HepG2 (cell line): Measurements from ENCODE around the gene PIP4K2B. TPM values are rescaled to one million over a fixed set of nuclear protein-coding genes. Genes with fewer than 3 reads are reported as not detected.
A peak's percentile ranks its signal among the peaks of the same experiment; 100 is the strongest.

Experiments used
- ASH2L ChIP-seq: fragments of 300-600, 200-600 bp; sonication (generic); IDR thresholded peaks from 2 replicates; pipeline ENCODE4 v1.7.0; 2017; ENCODE audit warnings: low read depth, mild to moderate bottlenecking, moderate library complexity, mixed read lengths, low read length; ENCODE audit not compliant: insufficient read length
- CHD2 ChIP-seq: IDR thresholded peaks from 2 replicates; pipeline ENCODE4 v1.6.1; 2011; ENCODE audit warnings: low read depth, low read length, improper control_type of control experiment
- FOSL1 ChIP-seq: sonication (generic); formaldehyde crosslinking; IDR thresholded peaks from 2 replicates; pipeline ENCODE4 v1.9.0; 2021; ENCODE audit warnings: missing genetic modification reagents, borderline replicate concordance
- KDM2A ChIP-seq: sonication (generic); formaldehyde crosslinking; IDR thresholded peaks from 2 replicates; pipeline ENCODE4 v1.4.0; 2020; ENCODE audit warnings: low read depth, missing genetic modification reagents, borderline replicate concordance
- MED8 ChIP-seq: sonication (generic); formaldehyde crosslinking; IDR thresholded peaks from 2 replicates; pipeline ENCODE4 v1.8.1; 2023; ENCODE audit warnings: mild to moderate bottlenecking, missing genetic modification reagents; ENCODE audit not compliant: insufficient replicate concordance
- PAF1 ChIP-seq: IDR thresholded peaks from 2 replicates; pipeline ENCODE4 v1.6.1; 2016; ENCODE audit warnings: missing genetic modification reagents, missing compliant biosample characterization
- PCBP2 ChIP-seq: fragments of 200-400 bp; formaldehyde crosslinking; optimal IDR thresholded peaks from 2 replicates; pipeline ENCODE3; 2018; ENCODE audit warnings: low read length, low read depth; ENCODE audit not compliant: poor library complexity, severe bottlenecking
- POLR2A ChIP-seq, 2 experiments: IDR thresholded peaks; 2 replicates each; pipeline ENCODE4 v1.6.1; 2011; ENCODE audit warnings: low read depth in 2 of 2, low read length in 2 of 2, mild to moderate bottlenecking in 1 of 2, moderate library complexity in 1 of 2; ENCODE audit not compliant: insufficient read depth in 1 of 2
- RBM39 ChIP-seq: fragments of 200-400 bp; formaldehyde crosslinking; IDR thresholded peaks from one replicate; pipeline ENCODE4 v1.6.1; 2018; ENCODE audit warnings: antibody characterized with exemption, mild to moderate bottlenecking, low read depth, low read length; ENCODE audit not compliant: poor library complexity, severe bottlenecking
- STAG1 ChIP-seq: sonication (generic); formaldehyde crosslinking; IDR thresholded peaks from 2 replicates; pipeline ENCODE4 v1.4.0; 2020; ENCODE audit warnings: missing genetic modification reagents
- ZC3H4 ChIP-seq: sonication (generic); formaldehyde crosslinking; IDR thresholded peaks from 2 replicates; pipeline ENCODE4 v1.4.0; 2020; ENCODE audit warnings: missing genetic modification reagents, borderline replicate concordance
- ZNF160 ChIP-seq: sonication (generic); formaldehyde crosslinking; IDR thresholded peaks from 2 replicates; pipeline ENCODE4 v1.8.0; 2022; ENCODE audit warnings: mild to moderate bottlenecking, inconsistent platforms, missing genetic modification reagents
- ZNF24 ChIP-seq: fragments of 450-650 bp; IDR thresholded peaks from 2 replicates; pipeline ENCODE4 v1.6.1; 2017; ENCODE audit warnings: antibody characterized with exemption, mild to moderate bottlenecking
- polyA plus RNA-seq, 8 experiments: library from polyadenylated mRNA; depleted of rRNA in 3 of 8; stranded (reverse) in 7 of 8; unstranded in 1 of 8; fragments of >200 nt; fragmentation: Illumina TruSeq in 4 of 8; extraction: Trizol in 4 of 8; gene quantifications; 2 replicates each; pipeline versions ENCODE4 v1.2.1 to v1.2.3, GENCODE V29; 2011 to 2016; ENCODE audit warnings: low read depth in 4 of 8, missing spikeins in 1 of 8, mixed read lengths in 1 of 8; ENCODE audit not compliant: insufficient read depth in 1 of 8
- total RNA-seq, 5 experiments: library from RNA; depleted of rRNA; stranded (reverse); fragments of >200 nt; fragmentation: Illumina TruSeq; extraction: Trizol; gene quantifications; 2 replicates each; pipeline ENCODE4 v1.2.3, GENCODE V29; 2016; ENCODE audit warnings: low read depth in 1 of 5
- TF ChIP-seq, protein P1 (sequence below): sonication (generic); formaldehyde crosslinking; IDR thresholded peaks from 2 replicates; pipeline ENCODE4 v1.4.0; 2020; ENCODE audit warnings: missing genetic modification reagents, borderline replicate concordance
- TF ChIP-seq, protein P2 (sequence below): sonication (generic); formaldehyde crosslinking; IDR thresholded peaks from 2 replicates; pipeline ENCODE4 v1.4.0; 2020; ENCODE audit warnings: mild to moderate bottlenecking, missing genetic modification reagents
- TF ChIP-seq, protein P3 (sequence below): sonication (generic); formaldehyde crosslinking; IDR thresholded peaks from 2 replicates; pipeline ENCODE4 v1.4.0; 2020; ENCODE audit warnings: mild to moderate bottlenecking, low read depth, missing genetic modification reagents
- TF ChIP-seq, protein P4 (sequence below): sonication (generic); formaldehyde crosslinking; IDR thresholded peaks from 2 replicates; pipeline ENCODE4 v1.8.1; 2022; ENCODE audit warnings: low read depth, mild to moderate bottlenecking, missing genetic modification reagents

PIP4K2B gene
- total and polyA plus RNA-seq, 2 of the 13 experiments (the other 11 are each of a cell fraction or from before 2014, with no cell fraction given) = 20.4 to 54.0 TPM

DNA sequence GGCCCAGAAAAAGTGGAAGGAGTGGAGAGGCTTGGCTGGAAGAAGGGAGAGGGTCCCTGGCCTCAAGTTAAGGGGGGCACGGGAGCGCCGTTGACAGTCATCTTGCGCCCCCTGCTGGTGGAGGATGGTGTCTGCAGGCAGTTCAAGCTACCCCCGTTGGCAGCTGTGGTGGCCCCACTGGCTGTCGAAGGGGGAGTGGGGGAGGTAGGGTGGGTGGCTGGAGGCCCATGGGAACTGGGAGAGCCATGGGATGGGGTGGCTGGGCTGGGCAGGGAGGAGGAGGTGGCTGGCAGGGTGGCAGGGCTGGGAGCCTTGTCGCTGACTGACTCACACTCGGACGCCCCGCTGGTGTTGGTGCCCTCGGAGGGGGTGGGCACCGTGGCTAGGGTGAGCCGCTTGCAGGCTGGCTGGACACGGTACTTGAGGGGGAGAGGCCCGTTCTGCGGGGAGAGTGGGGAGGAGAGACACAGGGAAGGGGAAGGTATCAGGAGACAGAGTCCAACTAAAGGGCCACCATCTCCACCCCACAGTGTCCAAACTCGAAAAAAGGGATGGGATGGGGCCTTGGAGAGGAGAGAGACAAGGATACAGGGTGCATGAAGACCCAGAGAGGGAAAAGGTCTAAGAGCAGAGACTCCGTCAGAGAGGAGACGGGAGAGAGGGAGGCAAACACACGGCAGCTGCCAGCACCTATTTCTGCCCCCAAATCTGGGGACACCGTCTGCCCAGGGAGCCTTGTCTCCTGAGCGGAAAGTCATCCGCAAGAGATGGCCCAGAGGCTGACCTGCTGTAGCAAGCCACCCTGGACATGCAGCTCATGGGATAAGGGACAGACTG lies 64.0 kb downstream of the PIP4K2B start (continued):
- TF ChIP-seq, protein P1, sequence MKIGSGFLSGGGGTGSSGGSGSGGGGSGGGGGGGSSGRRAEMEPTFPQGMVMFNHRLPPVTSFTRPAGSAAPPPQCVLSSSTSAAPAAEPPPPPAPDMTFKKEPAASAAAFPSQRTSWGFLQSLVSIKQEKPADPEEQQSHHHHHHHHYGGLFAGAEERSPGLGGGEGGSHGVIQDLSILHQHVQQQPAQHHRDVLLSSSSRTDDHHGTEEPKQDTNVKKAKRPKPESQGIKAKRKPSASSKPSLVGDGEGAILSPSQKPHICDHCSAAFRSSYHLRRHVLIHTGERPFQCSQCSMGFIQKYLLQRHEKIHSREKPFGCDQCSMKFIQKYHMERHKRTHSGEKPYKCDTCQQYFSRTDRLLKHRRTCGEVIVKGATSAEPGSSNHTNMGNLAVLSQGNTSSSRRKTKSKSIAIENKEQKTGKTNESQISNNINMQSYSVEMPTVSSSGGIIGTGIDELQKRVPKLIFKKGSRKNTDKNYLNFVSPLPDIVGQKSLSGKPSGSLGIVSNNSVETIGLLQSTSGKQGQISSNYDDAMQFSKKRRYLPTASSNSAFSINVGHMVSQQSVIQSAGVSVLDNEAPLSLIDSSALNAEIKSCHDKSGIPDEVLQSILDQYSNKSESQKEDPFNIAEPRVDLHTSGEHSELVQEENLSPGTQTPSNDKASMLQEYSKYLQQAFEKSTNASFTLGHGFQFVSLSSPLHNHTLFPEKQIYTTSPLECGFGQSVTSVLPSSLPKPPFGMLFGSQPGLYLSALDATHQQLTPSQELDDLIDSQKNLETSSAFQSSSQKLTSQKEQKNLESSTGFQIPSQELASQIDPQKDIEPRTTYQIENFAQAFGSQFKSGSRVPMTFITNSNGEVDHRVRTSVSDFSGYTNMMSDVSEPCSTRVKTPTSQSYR = peak; percentile 63; the same call in 1 of the 2 replicates
- TF ChIP-seq POLR2A (IDR thresholded peaks at IDR 0.05; ENCODE audit: insufficient read depth in 1 of 2, low read depth in 2 of 2, low read length in 2 of 2) (peak in 1 of 2 experiments; percentile 66; a peak in 3 of 4 replicates), CHD2 (0 out of 2 replicates have a peak, but pooled peaks have one; percentile 33), PCBP2 (peak; percentile 71), KDM2A (CRISPR knock-in tag) (peak; percentile 75; the same call in 1 of the 2 replicates), RBM39 (no peak), FOSL1 (no peak), ZNF160 (peak; percentile 41; the same call in 1 of the 2 replicates), STAG1 (CRISPR knock-in tag) (peak; percentile 78), ASH2L (peak; percentile 31), MED8 (peak; percentile 37), PAF1 (CRISPR knock-in tag) (peak; percentile 66; the same call in 1 of the 2 replicates), ZC3H4 (CRISPR knock-in tag) (no peak), ZNF24 (no peak)
- TF ChIP-seq, protein P2, sequence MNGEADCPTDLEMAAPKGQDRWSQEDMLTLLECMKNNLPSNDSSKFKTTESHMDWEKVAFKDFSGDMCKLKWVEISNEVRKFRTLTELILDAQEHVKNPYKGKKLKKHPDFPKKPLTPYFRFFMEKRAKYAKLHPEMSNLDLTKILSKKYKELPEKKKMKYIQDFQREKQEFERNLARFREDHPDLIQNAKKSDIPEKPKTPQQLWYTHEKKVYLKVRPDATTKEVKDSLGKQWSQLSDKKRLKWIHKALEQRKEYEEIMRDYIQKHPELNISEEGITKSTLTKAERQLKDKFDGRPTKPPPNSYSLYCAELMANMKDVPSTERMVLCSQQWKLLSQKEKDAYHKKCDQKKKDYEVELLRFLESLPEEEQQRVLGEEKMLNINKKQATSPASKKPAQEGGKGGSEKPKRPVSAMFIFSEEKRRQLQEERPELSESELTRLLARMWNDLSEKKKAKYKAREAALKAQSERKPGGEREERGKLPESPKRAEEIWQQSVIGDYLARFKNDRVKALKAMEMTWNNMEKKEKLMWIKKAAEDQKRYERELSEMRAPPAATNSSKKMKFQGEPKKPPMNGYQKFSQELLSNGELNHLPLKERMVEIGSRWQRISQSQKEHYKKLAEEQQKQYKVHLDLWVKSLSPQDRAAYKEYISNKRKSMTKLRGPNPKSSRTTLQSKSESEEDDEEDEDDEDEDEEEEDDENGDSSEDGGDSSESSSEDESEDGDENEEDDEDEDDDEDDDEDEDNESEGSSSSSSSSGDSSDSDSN (CRISPR knock-in tag) = peak; percentile 15; the same call in 1 of the 2 replicates
- TF ChIP-seq, protein P3, sequence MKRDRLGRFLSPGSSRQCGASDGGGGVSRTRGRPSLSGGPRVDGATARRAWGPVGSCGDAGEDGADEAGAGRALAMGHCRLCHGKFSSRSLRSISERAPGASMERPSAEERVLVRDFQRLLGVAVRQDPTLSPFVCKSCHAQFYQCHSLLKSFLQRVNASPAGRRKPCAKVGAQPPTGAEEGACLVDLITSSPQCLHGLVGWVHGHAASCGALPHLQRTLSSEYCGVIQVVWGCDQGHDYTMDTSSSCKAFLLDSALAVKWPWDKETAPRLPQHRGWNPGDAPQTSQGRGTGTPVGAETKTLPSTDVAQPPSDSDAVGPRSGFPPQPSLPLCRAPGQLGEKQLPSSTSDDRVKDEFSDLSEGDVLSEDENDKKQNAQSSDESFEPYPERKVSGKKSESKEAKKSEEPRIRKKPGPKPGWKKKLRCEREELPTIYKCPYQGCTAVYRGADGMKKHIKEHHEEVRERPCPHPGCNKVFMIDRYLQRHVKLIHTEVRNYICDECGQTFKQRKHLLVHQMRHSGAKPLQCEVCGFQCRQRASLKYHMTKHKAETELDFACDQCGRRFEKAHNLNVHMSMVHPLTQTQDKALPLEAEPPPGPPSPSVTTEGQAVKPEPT (CRISPR knock-in tag) = no peak
- TF ChIP-seq, protein P4, sequence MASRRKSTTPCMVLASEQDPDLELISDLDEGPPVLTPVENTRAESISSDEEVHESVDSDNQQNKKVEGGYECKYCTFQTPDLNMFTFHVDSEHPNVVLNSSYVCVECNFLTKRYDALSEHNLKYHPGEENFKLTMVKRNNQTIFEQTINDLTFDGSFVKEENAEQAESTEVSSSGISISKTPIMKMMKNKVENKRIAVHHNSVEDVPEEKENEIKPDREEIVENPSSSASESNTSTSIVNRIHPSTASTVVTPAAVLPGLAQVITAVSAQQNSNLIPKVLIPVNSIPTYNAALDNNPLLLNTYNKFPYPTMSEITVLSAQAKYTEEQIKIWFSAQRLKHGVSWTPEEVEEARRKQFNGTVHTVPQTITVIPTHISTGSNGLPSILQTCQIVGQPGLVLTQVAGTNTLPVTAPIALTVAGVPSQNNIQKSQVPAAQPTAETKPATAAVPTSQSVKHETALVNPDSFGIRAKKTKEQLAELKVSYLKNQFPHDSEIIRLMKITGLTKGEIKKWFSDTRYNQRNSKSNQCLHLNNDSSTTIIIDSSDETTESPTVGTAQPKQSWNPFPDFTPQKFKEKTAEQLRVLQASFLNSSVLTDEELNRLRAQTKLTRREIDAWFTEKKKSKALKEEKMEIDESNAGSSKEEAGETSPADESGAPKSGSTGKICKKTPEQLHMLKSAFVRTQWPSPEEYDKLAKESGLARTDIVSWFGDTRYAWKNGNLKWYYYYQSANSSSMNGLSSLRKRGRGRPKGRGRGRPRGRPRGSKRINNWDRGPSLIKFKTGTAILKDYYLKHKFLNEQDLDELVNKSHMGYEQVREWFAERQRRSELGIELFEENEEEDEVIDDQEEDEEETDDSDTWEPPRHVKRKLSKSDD (CRISPR knock-in tag) = 0 out of 2 replicates have a peak, but pooled peaks have one; percentile 12
